ENCODE results near the gene ZDHHC11B. TPM values are rescaled to one million over a fixed set of nuclear protein-coding genes. Genes with fewer than 3 reads are reported as not detected.

Gene ZDHHC11B, protein sequence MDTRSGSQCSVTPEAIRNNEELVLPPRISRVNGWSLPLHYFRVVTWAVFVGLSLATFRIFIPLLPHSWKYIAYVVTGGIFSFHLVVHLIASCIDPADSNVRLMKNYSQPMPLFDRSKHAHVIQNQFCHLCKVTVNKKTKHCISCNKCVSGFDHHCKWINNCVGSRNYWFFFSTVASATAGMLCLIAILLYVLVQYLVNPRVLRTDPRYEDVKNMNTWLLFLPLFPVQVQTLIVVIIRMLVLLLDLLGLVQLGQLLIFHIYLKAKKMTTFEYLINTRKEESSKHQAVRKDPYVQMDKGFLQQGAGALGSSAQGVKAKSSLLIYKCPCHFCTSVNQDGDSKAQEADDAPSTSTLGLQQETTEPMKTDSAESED
- not detected in 2 replicates for total RNA-seq

DNA sequence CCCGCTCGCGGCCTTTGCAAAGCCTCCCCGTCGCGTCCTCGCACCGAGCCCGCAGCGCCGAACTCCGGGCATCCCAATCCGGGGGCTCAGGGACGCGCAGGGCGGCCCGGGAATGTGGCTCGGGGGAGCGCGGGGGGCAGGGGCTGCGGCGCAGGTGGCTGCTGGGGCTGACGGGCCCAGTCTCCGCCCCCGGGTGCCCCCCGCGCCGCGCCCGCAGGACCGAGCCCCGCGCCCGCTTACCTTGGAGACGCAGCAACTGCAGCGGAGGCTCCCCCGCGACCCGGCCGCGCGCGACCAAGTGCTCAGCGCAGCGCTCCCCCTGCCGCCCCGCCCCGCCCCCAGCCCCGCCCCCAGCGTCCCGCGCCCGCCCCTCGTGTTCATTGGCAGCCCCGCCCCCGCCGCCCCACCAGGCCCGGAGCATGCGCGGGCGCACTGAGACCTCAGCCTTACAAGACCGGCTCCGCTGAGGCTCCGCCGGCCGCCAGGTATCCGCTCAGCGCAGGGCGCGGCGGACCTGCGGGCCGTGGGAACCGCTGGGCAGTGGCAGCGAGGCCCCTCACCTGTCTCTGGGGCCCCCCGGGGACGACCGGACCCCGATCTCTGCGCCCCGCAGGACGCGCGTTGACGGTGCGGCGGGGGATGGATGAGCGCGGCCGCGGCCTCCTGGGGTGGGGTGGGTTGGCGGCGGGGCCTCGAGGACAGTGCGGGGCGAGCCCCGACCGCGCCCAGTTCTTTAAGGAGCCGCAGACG is at the start of gene ZDHHC11B:
TSS of gene ZDHHC11B (minus strand) at position 302 of the 750 bp plus-strand sequence. CDS start 17,810 bp downstream, outside the sequence.

DNA sequence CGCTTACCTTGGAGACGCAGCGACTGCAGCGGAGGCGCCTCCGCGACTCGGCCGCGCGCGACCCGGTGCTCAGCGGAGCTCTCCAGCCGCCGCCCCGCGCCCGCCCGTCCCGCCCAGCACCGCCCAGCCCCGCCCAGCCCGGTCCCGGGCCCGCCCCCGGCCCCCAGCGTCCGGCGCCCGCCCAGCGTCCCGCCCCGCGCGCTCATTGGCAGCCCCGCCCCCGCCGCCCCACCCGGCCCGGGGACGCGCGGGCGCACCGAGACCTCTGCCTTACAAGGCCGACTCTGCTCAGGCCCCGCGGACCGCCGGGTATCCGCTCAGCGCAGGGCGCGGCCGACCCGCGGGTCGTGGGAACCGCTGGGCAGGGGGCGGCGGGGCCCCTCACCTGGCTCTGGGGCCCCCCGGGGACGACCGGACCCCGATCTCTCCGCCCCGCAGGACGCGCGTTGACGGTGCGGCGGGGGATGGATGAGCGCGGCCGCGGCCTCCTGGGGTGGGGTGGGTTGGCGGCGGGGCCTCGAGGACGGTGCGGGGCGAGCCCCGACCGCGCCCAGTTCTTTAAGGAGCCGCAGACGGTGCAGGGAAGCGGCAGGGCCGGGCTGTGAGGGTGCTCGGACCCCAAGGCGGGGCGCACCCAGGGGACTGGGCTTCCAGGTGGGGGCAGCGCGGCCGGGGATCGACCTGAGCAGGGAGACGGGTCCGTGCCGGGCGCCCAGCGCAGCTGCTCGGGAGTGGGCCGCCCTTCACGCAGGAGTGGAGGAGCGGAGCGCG is 91.1 kb downstream of the ZDHHC11B start, which contains the start of gene TPPP:
TSS of gene TPPP (minus strand) at position 82 of the 771 bp plus-strand sequence. CDS start 15,292 bp downstream, outside the sequence.

Other genes with a start within 250 kb of the ZDHHC11B start
- gene CEP72, start 172.4 kb downstream of the ZDHHC11B start, total RNA-seq, result 4.2 and 7.4 TPM in 2 replicates
- 0.49 and 0.94 TPM in 2 replicates for gene TPPP, start 91.4 kb downstream of the ZDHHC11B start, total RNA-seq
- 0.42 and 0.55 TPM in 2 replicates for gene ZDHHC11, start 66.3 kb upstream of the ZDHHC11B start, total RNA-seq
- 27.8 and 32.0 TPM in 2 replicates for gene BRD9, start 108.1 kb upstream of the ZDHHC11B start, total RNA-seq
- gene TRIP13, start 108.2 kb upstream of the ZDHHC11B start, total RNA-seq, result 24.7 and 63.7 TPM in 2 replicates
- 0.47 TPM in 1 of 2 replicates, not detected in the other for gene NKD2, start 224.1 kb upstream of the ZDHHC11B start, total RNA-seq

Data from hair follicular keratinocyte (primary cell).